Stimulated activated naive CD8-positive, alpha-beta T cell treated with anti-CD3 and anti-CD28 coated beads, Interleukin-15, amount 100 ng/mL, for 72 hours (primary cell): ENCODE data around the gene CDCA3.
A peak's percentile ranks its signal among the peaks of the same experiment; 100 is the strongest.

ENCODE experiments used
- ATAC-seq: fragments of 150-1000 bp; cut with Tn5 transposase; 2 replicates; pipeline ENCODE4 v1.10.0; 2021; ENCODE audit warnings: mild to moderate bottlenecking, moderate library complexity
- DNase-seq, 2 donors: peaks; one replicate each; pipeline ENCODE4 v3.0.0; 2021 to 2022
- H3K27ac Mint-ChIP-seq, 2 donors: one replicate each; pipeline ENCODE4 v1.8.0; 2022; ENCODE audit warnings: mild to moderate bottlenecking in 2 of 2, mixed read lengths in 2 of 2, moderate library complexity in 2 of 2
- H3K27me3 Mint-ChIP-seq: one replicate; pipeline ENCODE4 v1.8.0; 2022; ENCODE audit warnings: mixed read lengths
- H3K4me1 Mint-ChIP-seq: one replicate; pipeline ENCODE4 v1.8.0; 2022; ENCODE audit warnings: mild to moderate bottlenecking, mixed read lengths
- H3K4me3 Mint-ChIP-seq, 2 donors: one replicate each; pipeline ENCODE4 v1.8.0; 2022; ENCODE audit warnings: mild to moderate bottlenecking in 2 of 2, mixed read lengths in 2 of 2, moderate library complexity in 1 of 2
- H3K9me3 Mint-ChIP-seq, 2 donors: one replicate each; pipeline ENCODE4 v1.8.0; 2022; ENCODE audit warnings: mixed read lengths in 2 of 2

CDCA3 gene

GRCh38 chr12:6833189-6833890, 17.7 kb downstream of the CDCA3 start:
- no peaks in the 10 kb centered on the region for H3K9me3 Mint-ChIP-seq
- ATAC-seq (no peak), DNase-seq (no peak)
- peaks cover 38% of the 10 kb centered on the region for H3K27me3 Mint-ChIP-seq
- no peak overlapping the region for H3K27ac Mint-ChIP-seq
- no peak overlapping the region for H3K4me3 Mint-ChIP-seq
- peaks cover 27% of the 10 kb centered on the region for H3K4me1 Mint-ChIP-seq

- ATAC-seq: no peak
- Mint-ChIP-seq H3K9me3 (no peaks in the 10 kb centered on the region), H3K27me3 (peaks cover 50% of the 10 kb centered on the region), H3K4me1 (peaks cover 39% of the 10 kb centered on the region), H3K4me3 (no peak overlapping the region), H3K27ac (no peak overlapping the region)
- DNase-seq: no peak
Measured at GRCh38 chr12:6832125-6832524, 19.0 kb downstream of the CDCA3 start.

GRCh38 chr12:6831450-6831995, 19.6 kb downstream of the CDCA3 start:
- DNase-seq (no peak), ATAC-seq (no peak)
- Mint-ChIP-seq H3K27ac (no peak overlapping the region), H3K4me1 (peaks cover 41% of the 10 kb centered on the region), H3K9me3 (no peaks in the 10 kb centered on the region), H3K27me3 (peaks cover 56% of the 10 kb centered on the region), H3K4me3 (no peak overlapping the region)

GRCh38 chr12:6830999-6831398, 20.1 kb downstream of the CDCA3 start:
- peaks cover 61% of the 10 kb centered on the region for H3K27me3 Mint-ChIP-seq

GRCh38 chr12:6830286-6830890, 20.7 kb downstream of the CDCA3 start:
- Mint-ChIP-seq H3K4me1 (peaks cover 37% of the 10 kb centered on the region), H3K27ac (peak overlapping the region in 1 of 2 donors; percentile 92), H3K27me3 (peaks cover 67% of the 10 kb centered on the region), H3K9me3 (no peaks in the 10 kb centered on the region), H3K4me3 (no peak overlapping the region)
- DNase-seq (no peak), ATAC-seq (no peak)

More at GRCh38 chr12:6830999-6831398, 20.1 kb downstream of the CDCA3 start:
- Mint-ChIP-seq H3K9me3 (no peaks in the 10 kb centered on the region), H3K27ac (peak overlapping the region in 1 of 2 donors; percentile 1), H3K4me1 (peaks cover 38% of the 10 kb centered on the region), H3K4me3 (no peak overlapping the region)
- DNase-seq (no peak), ATAC-seq (no peak)

- Mint-ChIP-seq H3K4me1 (peaks cover 39% of the 10 kb centered on the region), H3K9me3 (no peaks in the 10 kb centered on the region), H3K27ac (no peak overlapping the region), H3K4me3 (peak overlapping the region; percentile 91 to 93), H3K27me3 (peaks cover 74% of the 10 kb centered on the region)
- ATAC-seq (no peak), DNase-seq (no peak)
Measured at GRCh38 chr12:6829536-6830220, 21.4 kb downstream of the CDCA3 start.

- peak overlapping the region; percentile 89 to 90 for H3K27ac Mint-ChIP-seq
- H3K9me3 Mint-ChIP-seq: no peaks in the 10 kb centered on the region
- DNase-seq (peak; percentile 48 to 57), ATAC-seq (peak; percentile 68)
- H3K4me3 Mint-ChIP-seq: peak overlapping the region; percentile 91 to 93
- H3K27me3 Mint-ChIP-seq: peaks cover 81% of the 10 kb centered on the region
- peaks cover 34% of the 10 kb centered on the region for H3K4me1 Mint-ChIP-seq
Measured at GRCh38 chr12:6828781-6829535, 22.1 kb downstream of the CDCA3 start.

- H3K4me1 Mint-ChIP-seq: peaks cover 34% of the 10 kb centered on the region
- peak; percentile 53 for ATAC-seq
- H3K27me3 Mint-ChIP-seq: peaks cover 89% of the 10 kb centered on the region
- no peak for DNase-seq
- H3K4me3 Mint-ChIP-seq: peak within 1 kb of the TSS; percentile 91 to 93
- peak within 1 kb of the TSS; percentile 89 to 90 for H3K27ac Mint-ChIP-seq
- H3K9me3 Mint-ChIP-seq: no peaks in the 10 kb centered on the region
Measured at GRCh38 chr12:6827982-6828780, 22.9 kb downstream of the CDCA3 start, which contains the start of gene P3H3. Gene P3H3 (plus strand): TSS chr12:6828407. CDS start chr12:6828441, 34 bp downstream.

- ATAC-seq (no peak), DNase-seq (peak in 1 of 2 donors; percentile 22)
- Mint-ChIP-seq H3K27ac (no peak overlapping the region), H3K27me3 (peaks cover 96% of the 10 kb centered on the region), H3K4me3 (peak overlapping the region; percentile 50 to 66), H3K4me1 (peaks cover 34% of the 10 kb centered on the region), H3K9me3 (no peaks in the 10 kb centered on the region)
Measured at GRCh38 chr12:6827437-6827911, 23.6 kb downstream of the CDCA3 start.

- DNase-seq (no peak), ATAC-seq (no peak)
- Mint-ChIP-seq H3K27ac (no peak overlapping the region), H3K9me3 (no peaks in the 10 kb centered on the region), H3K4me3 (peak overlapping the region; percentile 50 to 66), H3K27me3 (peaks cover 100% of the 10 kb centered on the region), H3K4me1 (peaks cover 38% of the 10 kb centered on the region)
Measured at GRCh38 chr12:6826734-6827436, 24.2 kb downstream of the CDCA3 start.

GRCh38 chr12:6826125-6826733, 24.9 kb downstream of the CDCA3 start:
- Mint-ChIP-seq H3K9me3 (no peaks in the 10 kb centered on the region), H3K4me3 (no peak overlapping the region), H3K4me1 (peaks cover 44% of the 10 kb centered on the region), H3K27me3 (peaks cover 100% of the 10 kb centered on the region), H3K27ac (no peak overlapping the region)
- DNase-seq: no peak
- no peak for ATAC-seq

- no peak overlapping the region for H3K27ac Mint-ChIP-seq
- peaks cover 50% of the 10 kb centered on the region for H3K4me1 Mint-ChIP-seq
- H3K27me3 Mint-ChIP-seq: peaks cover 100% of the 10 kb centered on the region
- no peaks in the 10 kb centered on the region for H3K9me3 Mint-ChIP-seq
- ATAC-seq (peak; percentile 67), DNase-seq (peak; percentile 80 to 81)
- peak overlapping the region; percentile 2 to 17 for H3K4me3 Mint-ChIP-seq
Measured at GRCh38 chr12:6825398-6826124, 25.5 kb downstream of the CDCA3 start.

GRCh38 chr12:6824901-6825381, 26.1 kb downstream of the CDCA3 start:
- Mint-ChIP-seq H3K4me1 (peaks cover 50% of the 10 kb centered on the region), H3K4me3 (no peak overlapping the region), H3K27me3 (peaks cover 98% of the 10 kb centered on the region), H3K9me3 (no peaks in the 10 kb centered on the region), H3K27ac (no peak overlapping the region)
- DNase-seq: no peak
- ATAC-seq: no peak
